ENCODE results near the gene BTG1. TPM values are rescaled to one million over a fixed set of nuclear protein-coding genes. Genes with fewer than 3 reads are reported as not detected.
A peak's percentile ranks its signal among the peaks of the same experiment; 100 is the strongest.

Gene BTG1
- total RNA-seq, 1 experiment from 2014 or later, result 26.7 TPM

DNA sequence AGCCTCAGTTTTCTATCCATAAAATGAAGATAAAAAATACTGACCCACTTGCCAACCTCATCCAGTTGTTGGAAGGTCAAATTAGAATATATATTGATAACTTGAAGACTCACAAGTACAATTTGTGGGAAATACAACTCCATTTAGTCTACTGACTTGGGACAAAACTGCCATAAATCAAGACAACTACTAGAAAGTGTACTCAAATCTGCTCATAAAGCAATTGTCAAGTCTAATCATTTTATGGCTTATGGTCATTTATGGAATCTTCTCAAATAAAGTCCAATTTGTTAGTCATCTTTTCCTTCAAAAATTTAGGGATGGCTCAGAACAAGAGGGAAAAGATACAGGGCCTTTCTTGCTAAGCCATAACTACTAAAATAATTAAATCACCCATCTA, 7.0 kb downstream of the BTG1 start:
- ChIA-PET CTCF (no interaction called here), POLR2A (interaction anchor here (7.8 kb wide), 1 partner anchor 6 kb away, joined by 67 read pairs; the partner anchor contains the start of gene BTG1)
- peaks cover 22% of the 10 kb centered on the region for H3K36me3 Mint-ChIP-seq
- no peak overlapping the region for H3K4me3 Mint-ChIP-seq
- H3K9me3 Mint-ChIP-seq, result no peaks in the 10 kb centered on the region
- H3K4me1 Mint-ChIP-seq, result peaks cover 92% of the 10 kb centered on the region
- DNase-seq (ENCODE audit: low spot score) (no peak), ATAC-seq (no peak)
- no peak overlapping the region for H3K27ac Mint-ChIP-seq
- TF ChIP-seq HMGA2 (CRISPR knock-in tag; IDR thresholded peaks at IDR 0.05), result no peak
- no peak for TF ChIP-seq E2F4 (CRISPR knock-in tag; IDR thresholded peaks at IDR 0.05; ENCODE audit: borderline replicate concordance, low read depth)
- no peak for TF ChIP-seq ARID4B (CRISPR knock-in tag; IDR thresholded peaks at IDR 0.05; ENCODE audit: borderline replicate concordance)
- no peak for TF ChIP-seq GRHL2 (CRISPR knock-in tag; IDR thresholded peaks at IDR 0.05; ENCODE audit: insufficient replicate concordance, severe bottlenecking)
- H3K27me3 Mint-ChIP-seq (ENCODE audit: low read depth), result no peaks in the 10 kb centered on the region

- H3K4me3 Mint-ChIP-seq, result peak overlapping the region; percentile 24; the same call in 1 of the 2 replicates
- H3K27ac Mint-ChIP-seq, result peak overlapping the region; percentile 39; the same call in 1 of the 2 replicates
- H3K36me3 Mint-ChIP-seq, result peaks cover 17% of the 10 kb centered on the region
- H3K27me3 Mint-ChIP-seq (ENCODE audit: low read depth), result no peaks in the 10 kb centered on the region
- H3K9me3 Mint-ChIP-seq, result no peaks in the 10 kb centered on the region
- no peak for ATAC-seq
- ChIA-PET CTCF (interaction anchor here (1.2 to 1.4 kb wide), 2 partner anchors 326 to 756 kb away, joined by 3 to 9 read pairs; no protein-coding TSS in a partner anchor), POLR2A (interaction anchor here (7.8 kb wide), 1 partner anchor 7 kb away, joined by 67 read pairs; the partner anchor contains the start of gene BTG1)
- DNase-seq (ENCODE audit: low spot score), result no peak
- H3K4me1 Mint-ChIP-seq, result peaks cover 92% of the 10 kb centered on the region
- TF ChIP-seq, protein P1, sequence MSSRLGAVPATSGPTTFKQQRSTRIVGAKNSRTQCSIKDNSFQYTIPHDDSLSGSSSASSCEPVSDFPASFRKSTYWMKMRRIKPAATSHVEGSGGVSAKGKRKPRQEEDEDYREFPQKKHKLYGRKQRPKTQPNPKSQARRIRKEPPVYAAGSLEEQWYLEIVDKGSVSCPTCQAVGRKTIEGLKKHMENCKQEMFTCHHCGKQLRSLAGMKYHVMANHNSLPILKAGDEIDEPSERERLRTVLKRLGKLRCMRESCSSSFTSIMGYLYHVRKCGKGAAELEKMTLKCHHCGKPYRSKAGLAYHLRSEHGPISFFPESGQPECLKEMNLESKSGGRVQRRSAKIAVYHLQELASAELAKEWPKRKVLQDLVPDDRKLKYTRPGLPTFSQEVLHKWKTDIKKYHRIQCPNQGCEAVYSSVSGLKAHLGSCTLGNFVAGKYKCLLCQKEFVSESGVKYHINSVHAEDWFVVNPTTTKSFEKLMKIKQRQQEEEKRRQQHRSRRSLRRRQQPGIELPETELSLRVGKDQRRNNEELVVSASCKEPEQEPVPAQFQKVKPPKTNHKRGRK (CRISPR knock-in tag; IDR thresholded peaks at IDR 0.05; ENCODE audit: borderline replicate concordance), result no peak
- TF ChIP-seq TEAD1 (CRISPR knock-in tag; IDR thresholded peaks at IDR 0.05) (no peak), NR1H2 (CRISPR knock-in tag; IDR thresholded peaks at IDR 0.05) (no peak), FOXK1 (CRISPR knock-in tag; IDR thresholded peaks at IDR 0.05) (no peak), HMGXB4 (CRISPR knock-in tag; IDR thresholded peaks at IDR 0.05) (no peak), ESRRA (CRISPR knock-in tag; IDR thresholded peaks at IDR 0.05; ENCODE audit: borderline replicate concordance) (no peak), ZNF423 (CRISPR knock-in tag; IDR thresholded peaks at IDR 0.05) (no peak), ZNF317 (CRISPR knock-in tag; IDR thresholded peaks at IDR 0.05; ENCODE audit: borderline replicate concordance, low read depth) (no peak), AFF4 (CRISPR knock-in tag; IDR thresholded peaks at IDR 0.05; ENCODE audit: borderline replicate concordance) (no peak), SP1 (CRISPR knock-in tag; conservative IDR thresholded peaks at IDR 0.05) (no peak), RORB (CRISPR knock-in tag; IDR thresholded peaks at IDR 0.05) (no peak), NFATC4 (CRISPR knock-in tag; IDR thresholded peaks at IDR 0.05) (no peak), SMAD4 (CRISPR knock-in tag; IDR thresholded peaks at IDR 0.05) (no peak), IRF1 (CRISPR knock-in tag; IDR thresholded peaks at IDR 0.05) (no peak)
These were observed 7.5 kb downstream of the BTG1 start for GRCh38 chr12:92138144-92138543.
